H1 (cell line): ENCODE results near the gene PIF1.

Experiments
- ASH2L ChIP-seq: fragments of 200-600, 300-600 bp; sonication (generic); IDR thresholded peaks from one replicate; pipeline ENCODE4 v1.7.1; 2017; ENCODE audit warnings: low read length
- BRCA1 ChIP-seq: IDR thresholded peaks from 2 replicates; pipeline ENCODE4 v1.6.1; 2012; ENCODE audit warnings: low read depth, low read length, improper control_type of control experiment
- CBX8 ChIP-seq: fragments of 300-800, 300-1000 bp; sonication (generic); IDR thresholded peaks from 2 replicates; pipeline ENCODE4 v1.7.1; 2016; ENCODE audit warnings: low read depth, low read length, borderline replicate concordance
- EP300 ChIP-seq, 2 experiments: IDR thresholded peaks; 1 replicate in 1 of 2; 2 replicates in 1 of 2; pipeline ENCODE4 v1.6.1; 2011 to 2012; ENCODE audit warnings: low read depth in 2 of 2, low read length in 2 of 2, mild to moderate bottlenecking in 2 of 2, borderline replicate concordance in 1 of 2, inconsistent platforms in 1 of 2, moderate library complexity in 1 of 2
- EZH2 ChIP-seq: fragments of 200-600 bp; sonication (generic); IDR thresholded peaks from 2 replicates; pipeline ENCODE4 v1.7.1; 2012; ENCODE audit warnings: low read depth, mild to moderate bottlenecking, moderate library complexity, low read length, inconsistent platforms; ENCODE audit not compliant: severe bottlenecking
- POLR2A ChIP-seq, 2 experiments: IDR thresholded peaks; 1 replicate in 1 of 2; 2 replicates in 1 of 2; pipeline ENCODE4 v1.6.1; 2011; ENCODE audit warnings: low read depth in 2 of 2, low read length in 2 of 2, mild to moderate bottlenecking in 2 of 2; ENCODE audit errors: control extremely low read depth in 1 of 2
- POLR2AphosphoS5 ChIP-seq: IDR thresholded peaks from 2 replicates; pipeline ENCODE4 v1.6.1; 2011; ENCODE audit warnings: low read depth, low read length
- SP1 ChIP-seq: IDR thresholded peaks from 2 replicates; pipeline ENCODE4 v1.6.1; 2011; ENCODE audit warnings: low read depth, low read length
- SP4 ChIP-seq: IDR thresholded peaks from 2 replicates; pipeline ENCODE4 v1.6.1; 2012; ENCODE audit warnings: low read length, inconsistent platforms
- TAF1 ChIP-seq: IDR thresholded peaks from 2 replicates; pipeline ENCODE4 v1.6.1; 2011; ENCODE audit warnings: mild to moderate bottlenecking, low read depth, low read length
- TBP ChIP-seq: IDR thresholded peaks from 2 replicates; pipeline ENCODE4 v1.6.1; 2011; ENCODE audit warnings: low read depth, low read length, improper control_type of control experiment
- ZNF274 ChIP-seq: IDR thresholded peaks from 2 replicates; pipeline ENCODE4 v1.7.0; 2012; ENCODE audit warnings: low read length, borderline replicate concordance; ENCODE audit errors: extremely low read depth
- TF ChIP-seq, protein P1 (sequence below), 3 experiments: IDR thresholded peaks; 1 replicate in 2 of 3; 2 replicates in 1 of 3; pipeline versions ENCODE4 v1.5.1 to v1.6.1; 2011; ENCODE audit warnings: low read length in 3 of 3, mild to moderate bottlenecking in 3 of 3, inconsistent platforms in 2 of 3, low read depth in 1 of 3, moderate library complexity in 1 of 3; ENCODE audit not compliant: insufficient read depth in 1 of 3; ENCODE audit errors: control extremely low read depth in 1 of 3
- TF ChIP-seq, protein P2 (sequence below): IDR thresholded peaks from 2 replicates; pipeline ENCODE4 v1.6.1; 2011; ENCODE audit warnings: low read depth, mild to moderate bottlenecking, low read length; ENCODE audit not compliant: insufficient read depth

DNA sequence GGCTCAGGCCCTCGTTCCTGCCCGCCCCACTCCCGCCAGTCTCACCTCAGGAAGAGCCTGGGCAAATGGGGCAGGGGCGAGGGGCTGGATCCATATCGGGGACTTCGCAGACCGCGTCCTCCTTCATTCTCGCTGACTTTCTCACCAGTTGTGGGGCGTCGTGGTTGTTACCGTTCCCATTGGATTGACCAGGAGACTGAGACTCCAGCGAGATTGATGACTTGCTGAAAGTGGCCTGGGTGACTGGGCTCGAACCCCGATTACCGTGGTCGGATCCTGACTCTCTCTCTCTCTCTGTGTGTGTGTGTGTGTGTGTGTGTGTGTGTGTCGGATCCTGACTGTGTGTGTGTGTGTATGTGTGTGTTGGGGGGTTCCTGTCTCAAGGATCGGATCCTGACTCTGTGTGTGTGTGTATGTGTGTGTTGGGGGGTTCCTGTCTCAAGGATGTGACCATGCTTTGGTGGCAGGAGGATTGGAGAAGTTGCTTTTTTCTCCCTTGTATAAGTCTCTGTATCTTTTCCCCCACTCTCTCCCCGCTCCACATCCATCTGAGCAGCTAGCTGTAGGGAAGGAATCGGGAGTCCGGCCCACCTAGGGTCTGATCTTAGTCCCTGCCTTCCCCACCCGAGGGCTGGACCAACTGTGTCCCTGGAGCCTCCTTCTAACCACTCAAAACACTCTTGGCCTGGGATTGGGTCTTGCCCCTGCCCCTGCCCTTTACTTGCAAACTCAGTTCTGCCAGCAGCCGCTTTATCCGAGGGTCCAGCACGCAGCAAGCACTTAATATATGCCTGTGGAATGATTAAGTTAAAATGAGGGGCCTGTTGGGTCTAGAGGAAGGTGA lies 16.9 kb upstream of the PIF1 start:
- no peak for TF ChIP-seq EP300 (IDR thresholded peaks at IDR 0.05; ENCODE audit: borderline replicate concordance in 1 of 2, low read depth in 2 of 2, low read length in 2 of 2)
- no peak for TF ChIP-seq POLR2AphosphoS5
- TF ChIP-seq SP1 = no peak
- no peak for TF ChIP-seq TAF1
- TF ChIP-seq POLR2A (IDR thresholded peaks at IDR 0.05; ENCODE audit: control extremely low read depth in 1 of 2, low read depth in 2 of 2, low read length in 2 of 2) = no peak
- no peak for TF ChIP-seq CBX8
- TF ChIP-seq, protein P1, sequence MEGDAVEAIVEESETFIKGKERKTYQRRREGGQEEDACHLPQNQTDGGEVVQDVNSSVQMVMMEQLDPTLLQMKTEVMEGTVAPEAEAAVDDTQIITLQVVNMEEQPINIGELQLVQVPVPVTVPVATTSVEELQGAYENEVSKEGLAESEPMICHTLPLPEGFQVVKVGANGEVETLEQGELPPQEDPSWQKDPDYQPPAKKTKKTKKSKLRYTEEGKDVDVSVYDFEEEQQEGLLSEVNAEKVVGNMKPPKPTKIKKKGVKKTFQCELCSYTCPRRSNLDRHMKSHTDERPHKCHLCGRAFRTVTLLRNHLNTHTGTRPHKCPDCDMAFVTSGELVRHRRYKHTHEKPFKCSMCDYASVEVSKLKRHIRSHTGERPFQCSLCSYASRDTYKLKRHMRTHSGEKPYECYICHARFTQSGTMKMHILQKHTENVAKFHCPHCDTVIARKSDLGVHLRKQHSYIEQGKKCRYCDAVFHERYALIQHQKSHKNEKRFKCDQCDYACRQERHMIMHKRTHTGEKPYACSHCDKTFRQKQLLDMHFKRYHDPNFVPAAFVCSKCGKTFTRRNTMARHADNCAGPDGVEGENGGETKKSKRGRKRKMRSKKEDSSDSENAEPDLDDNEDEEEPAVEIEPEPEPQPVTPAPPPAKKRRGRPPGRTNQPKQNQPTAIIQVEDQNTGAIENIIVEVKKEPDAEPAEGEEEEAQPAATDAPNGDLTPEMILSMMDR (IDR thresholded peaks at IDR 0.05; ENCODE audit: control extremely low read depth in 1 of 3, insufficient read depth in 1 of 3, low read depth in 1 of 3, low read length in 3 of 3) = no peak
- no peak for TF ChIP-seq EZH2
- TF ChIP-seq, protein P2, sequence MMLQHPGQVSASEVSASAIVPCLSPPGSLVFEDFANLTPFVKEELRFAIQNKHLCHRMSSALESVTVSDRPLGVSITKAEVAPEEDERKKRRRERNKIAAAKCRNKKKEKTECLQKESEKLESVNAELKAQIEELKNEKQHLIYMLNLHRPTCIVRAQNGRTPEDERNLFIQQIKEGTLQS = no peak
- TF ChIP-seq ASH2L = no peak
- no peak for TF ChIP-seq BRCA1
- no peak for TF ChIP-seq TBP
- no peak for TF ChIP-seq SP4
- no peak for TF ChIP-seq ZNF274
